GM19025 (cell line): Measurements from ENCODE around the gene PHC2.

Experiments used
- ATAC-seq: cut with Tn5 transposase; IDR thresholded peaks from one replicate; pipeline ENCODE4 v1.9.1; 2021; ENCODE audit warnings: mild to moderate bottlenecking, low read depth, moderate library complexity; ENCODE audit not compliant: unreplicated experiment

Gene PHC2

DNA sequence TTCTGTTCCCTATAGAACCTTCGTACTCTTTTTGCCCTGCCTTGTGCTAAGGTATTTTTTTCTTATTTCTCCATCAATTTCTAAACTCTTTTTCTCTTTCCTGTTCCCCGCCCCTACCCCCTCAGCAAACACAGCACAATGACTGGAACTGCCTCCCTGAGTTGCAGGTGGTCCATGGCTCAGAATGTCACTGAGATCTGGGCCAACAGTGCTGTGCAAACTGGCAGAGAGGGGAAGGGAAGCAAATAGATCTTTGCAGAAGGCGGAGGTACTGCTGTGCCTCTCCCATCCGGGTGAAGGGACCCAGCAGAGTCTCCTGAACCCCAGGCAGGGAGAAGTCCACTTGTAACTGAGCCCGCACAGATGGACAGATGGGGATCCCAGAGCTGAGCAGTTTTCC is 77.4 kb downstream of the PHC2 start:
- no peak for ATAC-seq

DNA sequence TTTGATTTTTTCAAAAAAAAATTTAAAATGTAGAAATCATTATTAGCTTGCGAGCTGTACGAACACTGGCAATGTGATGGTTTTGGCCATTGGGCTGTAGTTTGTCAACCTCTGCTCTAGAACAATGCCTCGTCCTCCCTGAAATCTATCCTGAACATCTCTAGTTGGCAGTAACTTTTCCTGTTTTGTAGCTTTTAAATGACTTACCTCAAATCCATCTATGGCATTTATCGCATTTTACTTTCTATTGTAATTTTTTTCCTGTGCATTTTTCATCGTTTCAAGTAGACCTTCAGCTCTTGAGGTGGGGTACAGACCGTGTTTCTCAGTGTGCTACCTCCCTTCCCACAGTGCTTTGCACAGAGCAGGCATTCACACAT is 79.6 kb downstream of the PHC2 start:
- no peak for ATAC-seq

DNA sequence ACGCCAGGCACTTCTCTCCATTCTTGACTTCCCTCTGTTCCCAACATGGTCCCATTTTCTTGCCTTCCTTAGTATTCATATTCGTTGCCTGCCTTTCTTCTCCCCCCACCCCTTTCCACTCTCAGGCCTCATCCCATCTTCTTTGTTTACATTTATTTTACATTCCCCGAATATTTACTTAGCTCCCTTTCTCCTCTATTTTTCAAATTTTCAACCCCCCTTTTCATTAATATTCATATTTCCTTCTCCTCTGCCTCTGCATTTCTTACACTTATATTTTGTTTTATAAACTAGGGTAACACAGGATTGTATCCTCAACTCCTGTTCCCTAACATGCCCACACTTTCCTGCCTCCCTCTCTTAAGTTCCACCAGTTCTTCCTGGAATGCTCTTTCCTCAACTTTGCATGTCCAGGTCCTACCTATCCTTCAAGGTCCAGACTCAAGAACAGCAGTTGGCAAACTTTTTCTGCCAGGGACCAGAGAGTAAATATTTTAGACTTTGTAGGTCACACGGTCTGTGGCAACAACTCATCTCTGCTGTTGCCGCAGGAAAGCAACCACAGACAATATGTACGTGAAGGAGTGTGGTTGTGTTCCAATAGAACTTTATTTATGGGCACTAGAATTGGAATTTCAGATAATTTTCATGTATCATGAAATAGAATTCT is 80.1 kb downstream of the PHC2 start:
- no peak for ATAC-seq

DNA sequence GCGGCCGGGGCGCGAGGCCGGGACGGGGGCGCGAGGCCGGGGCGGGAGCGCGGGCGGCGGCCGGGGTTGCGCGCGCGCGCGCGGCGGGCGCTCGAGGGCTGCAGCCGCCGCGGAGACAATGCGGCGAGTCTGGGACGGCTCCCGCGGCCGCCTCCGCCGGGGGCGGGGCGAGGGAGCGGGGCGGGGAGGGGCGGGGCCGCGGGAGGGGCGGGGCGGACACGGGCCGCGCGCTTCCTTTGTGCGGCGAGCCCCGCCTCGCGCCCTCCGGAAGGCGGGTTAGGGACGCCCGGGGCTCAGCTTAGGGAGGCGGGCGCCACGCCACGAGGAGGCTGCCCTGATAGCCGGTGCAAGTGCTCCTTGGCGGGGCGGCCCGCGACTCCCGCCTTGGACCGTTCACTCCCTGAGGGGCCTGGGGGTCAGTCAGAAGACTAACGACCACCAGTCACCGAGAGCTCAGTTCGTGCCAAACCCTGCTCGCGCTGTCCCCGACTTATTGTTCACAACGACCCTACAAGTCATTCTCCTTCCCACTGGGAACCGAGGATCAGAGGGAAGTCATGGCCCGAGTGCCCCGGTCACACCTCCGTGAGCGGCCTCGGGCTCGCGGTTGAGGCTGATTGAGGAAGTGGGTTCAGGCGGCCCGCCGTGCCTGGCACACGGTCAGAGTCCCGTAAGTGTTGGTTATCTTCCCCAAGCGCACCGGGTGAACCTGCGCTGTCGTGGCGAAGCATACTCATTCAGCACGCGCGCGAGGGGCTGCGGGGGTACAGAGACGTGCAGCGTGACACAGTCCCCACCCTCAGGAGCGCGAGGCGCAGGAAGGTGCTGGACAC is 80.9 kb downstream of the PHC2 start:
- peak; percentile 86 for ATAC-seq

DNA sequence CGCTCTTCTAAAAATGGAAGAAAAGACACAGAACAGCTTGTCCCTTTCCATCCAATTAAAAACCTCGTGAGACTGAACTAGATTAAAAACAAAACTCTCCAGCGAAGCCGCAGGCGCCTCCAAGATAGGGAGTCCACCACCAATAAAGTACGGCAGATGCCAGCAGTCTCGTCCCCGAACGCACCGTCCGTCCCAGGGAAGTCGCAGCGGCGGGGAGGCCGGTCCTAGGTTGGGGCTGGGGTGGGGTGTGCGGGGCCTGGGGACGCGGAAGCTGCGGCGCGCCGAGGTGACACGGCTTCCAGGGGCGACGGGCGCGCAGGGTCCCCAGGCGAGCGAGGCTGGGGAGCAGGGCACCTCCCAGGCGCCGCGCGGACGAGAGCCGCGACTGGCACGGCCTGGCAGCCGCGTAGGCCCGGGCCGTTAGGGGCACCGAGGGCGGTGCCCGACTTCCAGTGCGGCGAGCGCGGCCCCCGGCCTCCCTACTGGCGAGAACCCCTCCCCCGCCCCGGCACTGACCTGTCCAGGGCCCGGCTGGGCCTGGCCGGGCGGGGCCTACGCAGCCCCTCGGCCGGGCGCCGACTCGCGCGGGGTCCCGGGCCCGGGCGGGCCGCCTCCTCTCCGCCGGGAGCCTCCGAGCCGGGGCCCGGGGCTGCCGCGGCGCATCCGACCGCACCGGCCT is 81.7 kb downstream of the PHC2 start:
- peak; percentile 22 for ATAC-seq

DNA sequence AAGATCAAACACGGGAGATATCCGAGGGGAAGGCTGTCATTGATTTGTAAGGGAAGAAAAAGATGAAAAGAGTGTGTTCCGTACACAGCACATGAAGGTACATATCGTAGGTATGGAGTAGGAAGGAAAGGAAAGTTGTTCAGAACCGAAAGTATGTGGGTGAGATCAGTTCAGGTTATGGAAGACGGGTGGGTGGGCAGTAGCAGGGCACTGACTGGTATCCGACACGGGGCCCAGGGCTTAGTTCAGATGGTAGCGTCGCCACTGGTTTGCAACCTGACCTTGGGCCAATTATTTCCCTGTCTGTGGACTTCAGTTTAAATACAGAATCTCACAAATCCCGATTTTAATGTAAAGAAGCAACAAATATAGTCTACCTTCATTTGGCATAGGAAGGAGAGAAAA is 82.2 kb downstream of the PHC2 start:
- no peak for ATAC-seq

DNA sequence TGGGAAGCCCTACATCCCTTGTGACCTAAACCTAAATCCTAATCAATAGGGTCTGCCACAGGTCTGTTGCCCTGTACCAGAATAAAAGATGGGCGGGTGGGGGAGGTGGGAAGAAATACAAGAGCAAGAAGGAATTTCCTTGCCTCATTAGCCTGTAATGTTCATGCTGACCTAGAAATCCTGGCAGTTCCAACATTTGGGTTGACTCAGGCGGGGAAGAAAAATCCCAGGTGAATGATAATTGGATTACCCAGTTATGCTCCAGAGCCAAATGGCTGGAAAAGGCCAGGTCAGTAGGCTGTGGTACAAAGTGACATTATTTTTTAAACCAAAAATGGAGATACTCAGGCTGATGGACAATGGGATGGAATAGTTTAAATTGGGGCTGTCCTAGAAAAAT is 82.7 kb downstream of the PHC2 start:
- ATAC-seq: no peak

DNA sequence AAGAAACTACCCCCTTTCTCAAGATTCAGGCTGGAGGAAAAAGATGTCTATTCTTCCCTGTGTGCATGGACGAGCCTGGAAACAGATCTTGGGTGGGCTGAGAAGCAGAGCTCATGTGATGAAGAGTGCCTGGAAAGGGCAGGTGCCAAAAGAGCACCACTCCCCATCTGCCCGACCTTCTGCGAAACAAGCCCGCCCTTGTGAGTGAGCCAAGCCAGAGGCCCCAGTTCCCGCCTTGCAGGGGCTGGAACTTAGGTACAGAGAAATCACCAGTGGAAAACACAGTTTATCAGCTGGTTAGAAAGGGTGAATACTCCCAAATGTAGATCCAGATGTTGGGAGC is 83.3 kb downstream of the PHC2 start:
- no peak for ATAC-seq

DNA sequence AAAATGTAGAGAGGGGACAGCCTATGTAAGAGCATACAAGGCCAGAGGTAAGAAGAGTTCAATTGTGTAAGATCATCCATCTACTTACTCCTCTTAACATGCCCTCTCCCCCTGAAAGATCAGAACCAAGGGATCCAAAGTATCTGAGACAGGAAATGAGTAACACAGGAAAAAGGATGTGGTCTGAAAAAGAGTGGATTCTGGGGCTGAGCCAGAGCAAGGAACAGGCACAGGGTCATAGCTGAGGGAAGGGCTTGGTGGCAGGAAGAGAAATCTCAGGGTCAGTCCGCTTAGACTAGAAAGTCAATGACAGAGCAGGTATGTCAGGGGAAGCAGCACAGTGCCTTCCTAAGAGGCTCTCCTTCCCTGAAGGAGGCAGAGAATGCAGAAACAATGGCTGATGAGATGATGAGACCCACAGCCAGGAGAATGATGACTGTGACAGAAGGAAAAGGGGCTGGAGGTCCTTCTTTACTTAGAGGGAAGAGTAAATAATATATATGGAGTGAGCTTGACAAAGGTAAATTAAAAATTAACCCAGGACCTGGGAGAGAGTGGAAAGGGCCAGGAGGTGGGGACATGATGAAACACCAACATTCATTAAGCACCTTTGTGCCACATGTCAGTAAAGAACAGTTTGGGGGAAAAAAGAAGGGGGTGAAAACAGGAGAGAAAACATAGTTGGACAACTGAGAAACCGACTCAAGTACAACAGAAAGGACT is 83.8 kb downstream of the PHC2 start:
- no peak for ATAC-seq

DNA sequence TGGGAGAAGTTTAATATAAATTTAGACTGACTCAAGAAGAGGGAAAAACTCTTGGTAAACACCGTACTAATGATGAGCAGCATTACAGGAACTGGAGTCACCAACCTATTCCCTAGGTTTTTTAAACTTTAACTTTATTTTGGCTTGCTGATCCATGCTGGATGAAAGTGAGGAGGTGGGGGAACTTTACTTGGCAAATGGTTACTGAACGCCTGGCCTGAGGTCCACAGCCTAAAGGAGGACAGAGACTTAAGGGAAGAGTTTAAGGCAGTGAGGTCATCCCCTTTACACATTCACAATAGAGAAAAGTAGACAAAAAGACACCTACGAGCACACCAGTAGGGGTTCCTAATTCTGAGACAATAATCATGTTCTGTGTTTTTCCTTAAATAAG is 84.4 kb downstream of the PHC2 start:
- ATAC-seq: no peak

DNA sequence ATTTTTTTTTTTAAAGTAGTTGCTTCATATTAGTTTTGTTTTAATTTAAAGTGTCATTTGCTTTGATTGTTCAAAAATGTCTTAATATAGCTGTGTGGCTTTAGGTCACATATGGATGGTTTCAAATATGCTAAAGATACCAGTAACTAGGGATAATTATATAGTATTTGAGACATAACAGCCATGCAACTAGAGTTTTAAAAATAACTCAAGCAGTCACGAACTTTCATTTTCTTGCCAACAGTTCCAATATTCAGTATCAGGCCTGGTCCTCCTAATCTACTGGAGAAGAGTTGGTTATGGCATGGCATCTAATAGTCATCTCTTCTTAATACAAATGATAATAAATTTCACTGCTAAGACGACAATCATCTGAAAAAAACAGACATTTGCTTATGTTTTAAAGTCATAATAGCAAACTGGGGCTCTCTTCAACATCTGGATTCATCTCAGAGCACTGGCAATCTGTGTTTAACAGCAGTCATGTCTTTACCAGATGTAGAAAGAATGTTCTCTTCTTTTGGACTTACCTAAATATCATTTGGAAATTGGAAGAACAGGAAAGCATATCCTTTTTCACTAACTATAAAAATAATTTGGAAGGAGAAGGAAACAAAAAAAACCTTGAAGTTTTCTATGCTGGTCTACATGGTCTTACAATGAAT is 85.9 kb downstream of the PHC2 start:
- ATAC-seq: no peak

DNA sequence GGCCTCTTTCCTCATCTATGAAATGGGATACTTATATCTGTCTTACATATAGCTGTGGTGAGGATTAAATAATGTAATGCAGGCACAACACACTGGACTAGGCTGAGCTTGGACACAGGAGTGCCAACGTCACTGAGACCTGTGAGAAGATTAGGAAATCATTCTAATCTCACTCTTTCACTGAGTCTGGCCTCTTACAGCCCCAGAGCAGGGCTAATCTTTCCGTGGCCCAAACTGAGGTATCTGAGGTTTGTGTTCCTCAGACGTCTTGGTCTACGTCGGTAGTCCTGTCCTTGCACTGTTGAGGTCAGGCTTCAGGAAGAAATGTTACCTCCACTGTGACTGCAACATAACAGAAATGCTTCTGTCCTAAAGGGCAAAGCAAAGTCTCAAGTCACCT is 87.4 kb downstream of the PHC2 start:
- ATAC-seq: no peak

DNA sequence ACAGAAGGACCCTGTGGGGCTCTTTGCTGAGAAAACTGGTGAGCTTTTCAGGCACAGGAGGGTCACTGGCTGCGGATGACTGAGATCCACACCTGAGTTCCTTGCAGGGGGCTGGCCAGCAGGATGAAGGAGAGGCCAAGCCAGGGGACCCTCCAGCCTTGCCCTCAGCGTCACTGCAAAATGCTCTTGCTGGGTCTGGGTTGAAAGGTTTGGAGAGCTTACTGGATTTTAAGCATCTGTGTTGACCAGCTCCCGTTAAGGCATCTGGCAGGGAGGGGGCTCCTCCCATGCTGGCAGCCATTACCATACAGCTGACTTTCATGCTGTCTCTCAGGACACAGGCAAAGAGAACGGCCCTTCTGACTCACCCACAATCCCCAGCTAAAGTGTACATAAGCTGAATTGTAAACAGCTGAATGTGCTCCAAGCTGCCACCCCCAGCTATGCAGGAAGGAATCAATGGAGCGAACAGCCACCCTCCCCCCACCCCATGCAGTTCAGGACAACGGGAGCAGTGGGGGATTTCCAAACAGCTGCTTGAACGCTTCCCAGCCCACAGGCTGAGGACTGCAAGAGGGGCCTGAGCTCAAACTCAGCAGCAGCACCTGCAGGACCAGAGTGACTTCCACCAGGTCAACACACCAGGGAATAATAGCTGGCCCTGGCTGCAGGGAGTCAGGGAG is 88.7 kb downstream of the PHC2 start:
- no peak for ATAC-seq

DNA sequence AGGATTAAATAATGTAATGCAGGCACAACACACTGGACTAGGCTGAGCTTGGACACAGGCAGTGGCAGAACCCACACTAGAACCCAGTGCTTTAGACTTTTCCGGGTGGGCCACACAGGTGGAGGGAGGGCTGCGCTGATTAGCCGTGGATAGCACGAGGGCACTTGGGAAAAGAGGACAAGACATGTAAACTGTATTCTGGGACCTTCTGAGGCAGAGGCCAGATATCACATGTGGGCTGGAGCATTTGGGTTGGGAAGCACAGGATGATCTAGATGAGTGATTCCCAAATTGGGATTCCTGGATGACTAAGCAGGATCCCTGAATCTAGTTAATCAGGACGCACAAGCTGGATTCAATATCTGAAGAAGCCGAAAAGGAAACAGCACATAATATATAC is 89.7 kb downstream of the PHC2 start:
- ATAC-seq: no peak

DNA sequence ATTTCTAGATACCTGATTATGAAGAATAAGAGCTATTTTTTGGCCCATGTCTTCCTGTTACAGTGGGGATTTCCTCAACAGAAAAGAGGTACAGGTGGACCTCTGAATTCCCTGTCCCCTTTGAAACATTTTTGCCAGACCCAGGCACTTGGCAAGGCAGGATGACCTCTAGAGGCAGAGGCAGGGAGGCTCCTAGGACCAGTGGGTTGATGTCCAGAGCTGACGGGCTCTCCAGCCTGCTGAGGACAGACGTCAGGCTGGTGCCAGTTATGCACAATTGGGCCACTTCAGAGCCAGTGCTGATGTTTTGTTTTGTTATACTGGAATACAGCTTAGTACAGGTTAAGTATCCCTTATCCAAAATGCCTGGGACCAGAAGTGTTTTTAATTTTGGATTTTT is 91.5 kb downstream of the PHC2 start:
- no peak for ATAC-seq

DNA sequence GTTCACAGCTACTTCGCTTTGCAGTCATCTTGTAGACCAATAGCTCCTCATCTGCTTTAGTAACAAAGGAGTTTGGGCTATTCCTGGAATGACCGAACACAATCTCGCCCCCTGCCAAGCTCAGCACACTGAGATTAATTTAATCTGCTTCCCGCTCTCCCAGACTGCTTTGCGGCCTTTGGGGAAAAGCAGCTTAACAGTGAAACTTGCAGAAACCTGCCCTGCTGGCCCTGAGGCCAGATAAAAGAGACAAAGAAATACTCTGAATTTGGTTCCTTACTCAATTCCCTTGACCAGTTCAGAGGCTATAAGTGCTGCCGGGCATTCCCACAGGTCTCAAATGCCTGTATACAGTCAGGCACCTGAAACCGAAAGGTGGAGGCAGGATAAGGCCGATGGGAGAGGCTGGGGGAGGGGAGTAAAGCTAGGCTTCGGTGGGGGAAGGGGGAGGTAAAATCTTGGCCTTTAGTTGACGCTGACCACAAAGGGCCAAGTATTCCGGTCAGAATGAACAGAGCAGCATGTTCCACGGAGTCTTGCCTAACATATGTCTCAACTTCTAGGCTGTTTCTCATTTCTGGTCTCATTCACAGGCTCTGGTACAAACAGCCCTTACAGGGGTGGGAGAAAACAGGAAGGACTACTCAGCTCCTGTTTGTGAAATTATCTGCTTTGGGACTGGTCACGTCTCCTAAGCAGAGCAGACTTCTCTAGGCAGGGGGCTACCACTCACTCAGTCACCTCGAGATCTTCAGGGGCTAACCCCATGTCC is 92.3 kb downstream of the PHC2 start:
- ATAC-seq: no peak

DNA sequence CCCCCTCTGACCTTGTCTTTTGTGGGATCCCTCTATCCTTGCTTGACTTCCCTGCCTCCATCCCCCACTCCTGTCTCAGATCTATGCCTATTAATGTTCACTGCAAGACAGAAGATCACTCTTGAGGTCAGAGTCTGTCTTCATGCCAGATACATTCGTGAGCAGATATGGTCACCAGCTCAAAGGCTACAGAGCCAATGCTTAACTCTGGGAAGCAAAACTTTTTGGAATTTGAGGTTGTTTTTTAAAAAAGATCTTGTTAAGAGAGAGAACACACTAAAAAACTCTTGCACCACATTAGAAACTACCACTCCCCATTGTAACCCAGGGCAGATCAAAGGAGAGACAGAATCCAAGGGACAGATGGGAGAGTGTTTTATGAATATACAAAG is 92.9 kb downstream of the PHC2 start:
- ATAC-seq: no peak

DNA sequence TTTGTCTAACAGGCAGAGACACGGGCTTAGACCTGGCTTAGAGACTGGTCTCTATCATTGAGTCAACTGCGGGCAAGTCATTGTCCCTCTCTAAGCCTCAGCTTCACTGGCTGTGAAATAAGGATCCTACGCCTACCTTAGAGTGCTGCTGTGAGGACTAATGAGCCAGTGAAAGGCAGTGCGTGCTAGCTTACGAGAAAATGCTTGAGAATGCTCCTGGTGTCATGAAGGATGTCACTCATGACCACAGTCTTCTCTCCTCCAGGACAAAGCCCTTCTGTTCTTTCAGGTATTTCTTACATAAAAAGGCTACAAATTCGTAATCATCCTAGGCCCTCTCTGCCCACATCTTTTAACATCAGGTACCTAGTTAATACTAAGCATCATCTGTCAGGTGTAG is 93.5 kb downstream of the PHC2 start:
- ATAC-seq: no peak

DNA sequence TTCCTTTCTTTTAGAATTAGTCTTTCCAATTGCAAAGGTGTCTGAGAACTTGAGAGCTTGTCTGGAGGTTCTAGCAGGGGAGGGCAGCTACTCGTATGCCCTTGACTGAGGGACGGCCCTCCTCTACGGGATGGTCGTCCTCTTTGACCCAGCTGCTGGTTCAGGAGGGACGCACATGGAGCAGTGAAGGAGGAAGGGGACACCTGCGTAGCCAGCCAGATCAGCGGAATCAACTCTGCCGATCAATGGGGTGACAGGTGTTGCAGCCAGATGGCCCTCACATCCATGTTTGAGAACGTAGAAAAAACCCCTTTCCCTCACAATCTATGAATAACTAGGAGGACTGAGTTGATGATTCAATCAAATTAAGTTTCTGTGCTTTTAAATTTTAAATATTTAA is 94.3 kb downstream of the PHC2 start:
- ATAC-seq: no peak
